GM18526 (cell line): ENCODE measurements around the gene SLC34A1.

Source experiments
- POLR2A ChIP-seq: IDR thresholded peaks from 3 replicates; pipeline ENCODE4 v1.6.1; 2011; ENCODE audit not compliant: insufficient read length; ENCODE audit errors: extremely low read depth

Gene SLC34A1

DNA sequence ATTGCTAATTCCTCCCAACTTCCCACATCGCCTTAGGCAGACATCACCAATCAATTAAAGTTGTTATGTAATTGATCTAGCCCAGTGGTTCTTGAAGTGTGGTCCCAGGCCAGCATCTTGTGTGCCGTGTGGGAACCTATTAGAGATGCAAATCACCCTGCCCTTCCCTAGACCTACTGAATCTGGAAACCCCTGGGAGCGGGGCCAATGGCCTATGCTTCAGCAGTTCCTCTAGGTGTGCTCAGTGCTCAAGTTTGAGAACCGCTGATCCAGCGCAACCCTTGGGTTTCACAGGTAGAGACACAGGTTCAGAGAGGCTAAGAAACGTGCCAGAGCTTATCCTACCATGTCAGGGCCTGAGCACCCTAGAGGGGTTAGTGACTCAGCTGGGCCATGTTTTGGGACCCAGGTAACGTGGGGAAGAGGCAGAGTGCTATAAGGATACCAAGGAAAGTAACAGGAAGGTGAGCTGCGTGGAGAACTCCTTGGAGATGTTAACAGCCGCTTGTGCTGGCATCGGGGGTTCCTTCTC is 4.4 kb downstream of the SLC34A1 start:
- no peak for TF ChIP-seq POLR2A

DNA sequence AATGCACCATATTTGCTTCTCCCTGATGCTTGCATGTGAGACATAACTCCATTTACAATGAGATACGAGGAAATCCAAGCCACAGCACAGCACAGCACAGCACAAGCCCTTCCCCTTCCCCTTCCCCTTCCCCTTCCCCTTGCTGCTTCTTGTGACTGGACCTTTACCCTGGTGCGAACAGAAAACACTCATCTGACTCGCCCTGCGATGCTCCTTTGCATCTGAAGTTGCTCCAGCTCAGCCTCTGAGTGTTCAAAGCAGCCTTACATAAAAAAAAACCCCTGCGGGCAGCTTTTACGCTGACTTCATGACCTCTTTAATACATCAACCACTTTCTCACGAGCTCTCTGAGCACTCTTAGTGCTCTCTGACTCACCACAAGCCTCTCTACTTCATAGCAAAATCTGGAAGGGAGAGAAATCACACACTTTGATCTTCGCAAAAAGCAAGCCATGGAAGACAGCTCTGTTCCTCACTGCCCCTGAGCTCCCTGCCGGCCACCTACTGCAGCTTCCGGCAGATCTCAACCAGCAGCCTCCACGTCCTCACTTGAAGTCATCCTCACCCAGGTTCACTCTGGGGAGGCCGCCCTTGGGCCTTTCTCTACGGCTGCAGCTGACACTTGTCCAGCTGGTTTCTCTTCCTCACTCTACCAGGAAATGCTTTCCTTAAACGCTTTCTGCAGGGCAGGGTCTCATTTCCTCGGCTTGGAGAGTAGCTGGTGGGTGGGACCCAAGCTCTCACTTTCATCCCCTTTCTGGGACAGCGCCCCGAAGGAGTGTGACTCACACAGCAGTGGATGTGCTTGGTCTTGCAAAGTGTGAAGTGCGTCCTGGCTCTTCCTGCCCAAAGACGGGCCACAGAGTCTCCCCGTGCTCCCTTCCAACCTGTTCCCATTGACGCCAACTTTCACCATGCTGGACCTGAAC is 5.3 kb downstream of the SLC34A1 start:
- TF ChIP-seq POLR2A = no peak

DNA sequence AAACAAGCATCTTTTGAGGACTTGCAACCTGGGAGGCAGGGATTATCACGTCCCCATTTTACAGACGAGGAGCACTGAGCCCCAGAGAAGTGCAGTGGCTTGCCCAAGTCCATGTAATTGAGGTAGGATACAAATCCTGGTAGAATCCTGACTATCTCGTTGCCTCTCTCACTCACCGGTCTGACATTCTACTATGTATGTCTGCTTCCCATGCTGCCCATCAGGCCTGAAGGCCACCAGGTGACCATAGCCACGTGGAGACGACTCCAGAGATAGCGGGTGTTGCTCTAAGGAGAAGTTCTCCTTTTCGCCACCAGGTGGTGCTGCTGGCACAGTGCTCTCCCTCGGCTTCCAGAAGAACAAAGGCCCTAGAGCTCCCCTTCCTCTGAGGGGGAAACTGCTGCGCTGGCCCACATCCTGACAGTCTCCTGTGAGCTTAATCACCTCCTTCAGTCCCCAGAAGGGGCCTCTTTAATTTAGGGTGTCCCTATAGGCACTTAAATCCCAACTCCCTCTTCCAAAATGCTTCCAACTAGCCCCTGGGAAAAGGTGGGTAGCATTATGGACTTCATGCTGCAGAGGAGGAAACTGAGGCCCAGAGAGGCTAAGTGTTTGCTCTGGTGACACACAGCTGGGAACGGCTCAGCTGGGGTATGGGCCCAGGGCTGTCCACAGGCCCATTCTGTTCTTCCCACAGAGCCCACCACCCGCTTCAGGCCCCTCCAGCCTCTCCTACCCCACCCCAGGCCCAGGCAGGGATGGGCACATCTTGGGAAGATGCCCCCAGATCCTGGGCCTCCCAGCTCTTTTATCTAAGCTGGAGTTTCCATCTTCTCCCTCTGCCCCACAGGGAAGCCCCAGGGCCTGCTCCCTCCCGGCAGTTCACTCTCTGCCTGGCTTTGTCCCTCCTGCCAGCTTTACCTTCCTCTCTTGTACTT is 6.4 kb downstream of the SLC34A1 start:
- TF ChIP-seq POLR2A = no peak

DNA sequence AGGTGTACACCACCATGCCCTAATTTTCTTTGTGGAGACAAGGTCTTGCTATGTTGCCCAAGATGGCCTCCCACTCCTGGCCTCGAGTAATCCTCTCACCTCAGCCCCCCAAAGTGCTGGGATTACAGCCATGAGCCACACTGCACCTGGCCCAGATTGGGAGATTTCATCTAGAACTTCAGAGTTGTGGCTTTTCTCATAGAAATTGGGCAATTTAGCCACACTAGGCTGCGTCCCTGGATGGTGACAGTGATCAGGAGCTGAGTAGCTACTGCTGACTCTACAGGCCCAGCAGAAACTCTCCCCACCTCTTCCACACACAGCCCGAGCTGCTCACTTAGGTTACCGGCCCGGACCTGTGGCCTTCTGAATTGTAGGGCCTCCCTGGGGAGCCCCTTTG is 8.5 kb downstream of the SLC34A1 start:
- TF ChIP-seq POLR2A = no peak

DNA sequence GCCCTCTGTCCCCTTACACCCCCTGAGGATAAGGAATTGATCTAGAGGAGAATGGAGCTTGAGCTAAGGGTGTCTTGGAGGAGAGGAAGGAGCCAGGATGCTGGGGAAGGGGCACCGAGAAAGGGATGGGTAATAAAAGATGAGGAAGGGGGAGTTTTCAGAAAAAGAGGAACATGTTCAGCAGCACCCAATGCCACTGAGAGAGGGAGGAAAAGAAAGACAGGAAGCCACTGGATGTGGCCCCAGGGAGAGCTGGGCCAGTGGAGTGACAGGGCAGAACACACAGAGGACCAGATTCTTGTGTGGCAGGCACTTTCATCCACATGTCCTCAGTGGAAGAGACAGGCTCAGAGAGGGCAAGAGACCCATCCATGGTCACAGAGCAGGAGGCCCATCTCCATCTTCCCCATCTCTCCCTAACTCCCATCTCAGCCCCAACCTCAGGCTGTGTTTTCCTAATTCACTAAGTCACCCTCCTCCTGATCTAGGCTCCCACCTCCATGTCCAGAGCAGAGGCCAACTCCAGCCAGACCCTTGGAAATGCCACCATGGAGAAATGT is 9.1 kb downstream of the SLC34A1 start:
- no peak for TF ChIP-seq POLR2A

DNA sequence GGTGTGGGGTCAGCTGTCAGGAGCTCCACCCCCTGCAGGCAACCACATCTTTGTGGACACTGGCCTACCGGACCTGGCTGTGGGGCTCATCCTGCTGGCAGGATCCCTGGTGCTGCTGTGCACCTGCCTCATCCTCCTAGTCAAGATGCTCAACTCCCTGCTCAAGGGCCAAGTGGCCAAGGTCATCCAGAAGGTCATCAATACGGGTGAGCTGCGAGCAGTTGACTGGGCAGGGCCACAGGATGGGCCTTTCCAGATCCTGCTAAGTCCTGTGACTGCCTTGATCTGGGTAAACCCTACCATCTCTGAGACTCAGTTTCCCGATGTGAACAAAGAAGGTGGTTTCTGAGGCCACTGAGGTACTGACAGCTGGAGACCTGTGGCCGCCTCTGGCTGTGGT is 9.8 kb downstream of the SLC34A1 start:
- TF ChIP-seq POLR2A = no peak

DNA sequence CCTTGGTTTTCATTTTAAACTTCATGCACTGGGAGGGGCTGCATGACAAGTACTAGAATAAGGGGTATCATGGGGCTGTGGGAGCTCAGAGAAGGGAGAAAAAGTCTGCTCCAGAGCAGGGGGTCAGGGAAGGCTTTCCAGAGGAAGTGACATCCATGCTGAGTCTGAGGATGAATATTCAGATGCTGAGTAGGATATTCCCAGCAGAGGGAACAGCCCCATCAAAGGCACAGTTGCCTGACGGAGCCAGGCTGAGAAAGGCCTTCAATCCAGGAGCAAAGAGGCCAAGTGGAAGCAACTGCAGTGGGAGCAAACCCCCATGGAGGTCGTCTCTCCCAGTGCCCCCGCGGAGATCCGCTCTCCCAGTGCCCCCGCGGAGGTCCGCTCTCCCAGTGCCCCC is 11.8 kb downstream of the SLC34A1 start:
- TF ChIP-seq POLR2A = no peak

DNA sequence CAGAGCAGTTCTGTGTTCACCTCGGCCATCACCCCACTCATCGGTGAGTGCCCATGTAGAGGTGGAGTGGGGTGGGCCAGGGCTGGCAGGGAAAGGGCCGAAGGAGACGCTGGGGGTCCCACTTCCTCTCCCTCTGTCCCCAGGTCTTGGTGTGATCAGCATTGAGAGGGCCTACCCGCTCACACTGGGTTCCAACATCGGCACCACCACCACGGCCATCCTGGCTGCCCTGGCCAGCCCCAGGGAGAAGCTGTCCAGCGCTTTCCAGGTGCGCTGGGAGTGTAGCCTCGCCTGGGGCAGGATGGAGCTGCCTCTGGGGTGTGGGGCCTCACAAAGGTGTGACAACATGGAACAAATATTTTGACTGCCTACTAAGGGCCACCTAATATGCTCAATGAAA is 12.6 kb downstream of the SLC34A1 start:
- TF ChIP-seq POLR2A = no peak

DNA sequence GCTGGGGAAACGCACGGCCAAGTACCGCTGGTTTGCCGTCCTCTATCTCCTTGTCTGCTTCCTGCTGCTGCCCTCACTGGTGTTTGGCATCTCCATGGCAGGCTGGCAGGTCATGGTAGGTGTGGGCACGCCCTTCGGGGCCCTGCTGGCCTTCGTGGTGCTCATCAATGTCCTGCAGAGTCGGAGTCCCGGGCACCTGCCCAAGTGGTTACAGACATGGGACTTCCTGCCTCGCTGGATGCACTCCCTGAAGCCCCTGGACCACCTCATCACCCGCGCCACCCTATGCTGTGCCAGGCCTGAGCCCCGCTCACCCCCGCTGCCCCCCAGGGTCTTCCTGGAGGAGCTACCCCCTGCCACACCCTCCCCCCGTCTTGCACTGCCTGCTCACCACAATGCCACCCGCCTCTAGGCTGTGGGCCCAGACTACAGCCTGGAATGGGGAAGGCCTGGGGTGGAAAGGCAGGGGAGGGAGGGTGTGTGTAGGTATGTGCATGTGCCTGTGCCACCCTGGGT is 13.7 kb downstream of the SLC34A1 start:
- TF ChIP-seq POLR2A = no peak

DNA sequence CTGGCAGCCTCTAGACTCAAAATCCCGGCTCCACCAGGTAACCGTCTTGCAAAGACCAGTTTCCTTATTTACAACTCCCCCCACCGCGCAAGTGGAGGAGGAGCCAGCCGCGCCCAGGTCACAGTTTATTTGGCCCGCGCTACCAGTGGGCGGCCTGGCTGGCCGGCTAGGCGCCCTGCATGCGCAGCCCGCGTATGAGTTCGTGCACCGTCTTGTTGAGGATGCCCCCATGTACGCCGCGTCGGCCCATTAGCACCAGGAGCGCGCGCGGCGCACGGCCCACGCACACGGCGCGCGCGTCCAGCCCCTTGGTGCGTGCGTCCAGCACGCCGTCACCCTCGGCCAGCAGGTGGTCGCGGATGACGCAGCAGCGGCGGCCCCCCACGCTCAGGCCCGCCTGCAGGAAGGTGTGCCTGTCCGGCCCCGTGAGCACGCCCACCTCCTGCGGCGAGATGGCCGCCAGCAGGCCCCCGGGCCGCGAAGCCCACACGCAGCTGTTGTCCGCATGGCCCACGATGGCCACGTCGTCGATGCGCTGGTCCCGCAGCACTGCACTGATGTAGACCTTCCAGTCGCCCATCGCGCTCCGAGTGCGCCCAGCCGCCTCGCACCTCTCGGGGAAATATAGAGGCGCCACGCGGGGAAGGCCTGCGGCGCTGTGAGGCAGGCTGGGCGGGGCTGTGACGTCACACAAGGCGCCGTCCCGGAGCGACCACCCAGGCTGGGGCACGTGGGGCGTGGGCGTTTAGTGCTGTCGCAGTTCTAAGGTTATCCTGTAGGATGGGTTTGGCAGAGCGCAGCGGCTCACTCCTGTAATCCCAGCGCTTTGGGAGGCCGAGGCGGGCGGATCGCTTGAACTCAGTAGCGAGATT is 16.0 kb downstream of the SLC34A1 start, which contains the start of gene PFN3:
Gene PFN3, minus strand, starts transcription at position 665 of the 872 bp plus-strand sequence. Its CDS starts 85 bp downstream, at position 580.
- TF ChIP-seq POLR2A = no peak

DNA sequence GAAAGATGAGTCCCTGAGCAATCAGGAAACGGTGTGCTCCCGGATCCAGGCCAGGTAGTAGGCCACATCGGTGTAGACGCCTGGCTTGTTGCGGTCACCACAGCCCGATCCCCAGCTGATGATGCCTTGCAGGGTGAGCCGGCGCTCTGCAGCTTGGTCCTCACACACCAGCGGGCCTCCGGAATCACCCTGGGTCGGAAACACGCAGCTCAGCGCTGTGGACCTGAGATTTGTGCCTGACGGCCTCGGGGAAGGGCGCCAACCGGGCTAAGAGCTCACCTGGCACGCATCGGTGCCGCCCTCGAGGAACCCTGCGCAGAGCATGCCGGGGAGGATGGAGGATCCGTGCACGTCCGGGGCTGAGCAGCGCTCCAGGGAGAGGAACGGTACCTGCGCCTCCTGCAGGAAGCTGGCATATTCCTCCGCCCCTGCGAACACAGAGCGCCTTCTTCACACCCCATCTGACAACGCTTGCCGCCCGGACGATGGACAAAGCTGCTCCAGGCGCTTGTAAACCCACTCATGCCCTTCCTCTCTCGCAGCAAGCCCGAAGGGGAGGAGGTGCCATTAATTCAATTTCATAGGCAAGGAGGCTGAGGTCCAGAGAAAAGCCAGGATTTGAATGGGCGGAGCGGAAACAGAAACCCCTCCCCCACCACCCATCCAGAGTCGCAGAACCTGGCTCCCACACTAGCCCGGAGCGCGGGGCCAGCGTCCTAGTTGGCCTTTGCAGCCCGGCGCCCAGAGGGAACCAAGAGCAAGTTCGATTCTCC is 18.2 kb downstream of the SLC34A1 start:
- no peak for TF ChIP-seq POLR2A

DNA sequence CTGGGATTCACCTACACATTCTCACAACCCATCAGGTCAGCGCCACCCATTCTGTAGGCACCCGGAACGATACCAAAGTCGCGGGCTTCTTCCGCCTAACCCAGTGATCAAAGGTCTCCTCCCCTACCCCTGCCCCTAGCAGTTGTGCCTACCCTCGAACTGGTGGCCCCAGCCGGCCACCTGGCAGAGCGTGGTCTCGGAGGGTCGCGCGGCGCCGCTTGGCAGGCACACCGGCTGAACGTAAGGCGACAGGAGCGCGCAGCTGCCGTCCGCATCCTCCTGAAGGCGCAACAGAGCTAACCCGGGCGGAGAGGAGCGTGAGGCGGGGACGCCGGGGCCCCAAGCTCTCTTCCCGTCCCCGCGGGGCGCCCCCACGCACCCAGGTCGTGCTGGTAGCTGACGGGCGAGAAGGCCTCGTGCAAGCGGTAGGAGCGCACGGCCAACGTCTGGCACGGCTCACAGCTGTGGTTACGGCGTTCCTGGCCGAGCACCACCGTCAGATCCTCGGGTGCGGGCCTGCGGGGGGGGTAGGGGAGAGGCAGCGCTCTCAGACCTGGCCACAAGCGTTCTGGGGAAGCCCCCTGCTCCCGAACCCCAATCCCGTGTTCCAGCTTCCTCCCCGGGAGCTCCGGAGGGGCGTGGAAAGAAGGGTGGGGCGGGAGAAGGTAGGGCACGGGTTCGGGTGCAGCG is 19.0 kb downstream of the SLC34A1 start:
- no peak for TF ChIP-seq POLR2A
